ENCODE data around the gene CPNE4.
"Not testable (repeated sequence)": the region's sequence is repeated elsewhere in the genome, so short reads cannot be mapped to it uniquely, and the experiment has no call there.

Gene CPNE4

GRCh38 chr3:131957511-131957910 is 77.3 kb downstream of the CPNE4 start:
- DNase-seq = no peak

GRCh38 chr3:131948806-131949205 is 86.0 kb downstream of the CPNE4 start:
- no peak for DNase-seq

DNA sequence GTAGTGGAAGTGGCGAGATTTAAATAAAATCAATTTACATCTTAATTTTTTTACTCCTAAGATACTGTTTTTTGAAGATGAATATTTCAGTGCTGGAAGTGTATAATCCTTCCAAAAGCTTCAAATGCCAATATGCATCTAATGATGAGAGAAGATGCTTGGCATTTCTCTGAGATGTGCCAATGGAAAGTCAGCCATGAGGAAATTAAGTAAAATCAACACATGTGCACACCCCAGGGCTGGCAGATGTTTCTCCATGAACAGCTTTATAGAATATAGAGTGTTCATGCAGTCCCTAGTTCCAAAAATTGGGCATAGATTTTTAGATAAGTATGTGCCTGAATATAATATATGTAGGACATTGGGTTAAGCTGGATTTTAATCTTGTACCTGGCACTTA is 90.1 kb downstream of the CPNE4 start:
- DNase-seq = no peak

DNA sequence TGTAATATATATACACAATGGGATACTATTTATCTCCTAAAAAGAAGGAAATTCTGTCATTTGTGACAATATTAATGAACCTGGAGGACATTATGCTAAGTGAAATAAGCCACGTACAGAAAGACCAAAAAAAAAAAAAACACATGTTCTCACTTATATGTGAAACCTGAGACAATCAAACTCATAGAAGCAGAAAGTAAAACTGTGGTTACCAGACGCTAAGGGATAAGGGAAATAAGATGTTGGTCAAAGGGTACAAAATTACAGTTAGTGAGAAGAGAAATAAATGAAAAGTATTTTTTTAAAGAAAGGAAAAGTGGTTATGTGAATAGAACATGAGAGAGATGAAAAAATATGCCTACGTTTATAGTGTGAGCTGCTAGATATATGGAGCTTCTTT is 101.1 kb downstream of the CPNE4 start:
- DNase-seq = no peak

DNA sequence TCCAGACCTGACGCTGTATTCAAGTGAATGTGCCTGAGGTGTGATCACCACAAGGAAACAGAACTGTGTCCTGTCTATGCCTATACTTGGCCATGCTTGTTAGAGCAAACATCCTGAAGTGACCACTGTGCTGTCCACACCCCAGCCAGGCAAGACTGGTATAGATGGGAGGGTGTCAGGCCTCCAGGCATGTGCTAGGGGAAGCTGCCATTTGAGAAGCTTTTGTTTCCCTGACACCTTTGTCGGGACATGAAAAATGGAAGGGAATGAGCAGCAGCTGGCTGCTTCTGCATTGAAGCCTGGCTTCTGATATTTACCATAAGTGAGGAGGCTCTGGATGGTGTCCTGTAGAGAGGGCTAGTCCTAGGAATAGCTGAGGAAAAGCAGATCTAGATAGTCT is 106.2 kb downstream of the CPNE4 start:
- no peak for DNase-seq

DNA sequence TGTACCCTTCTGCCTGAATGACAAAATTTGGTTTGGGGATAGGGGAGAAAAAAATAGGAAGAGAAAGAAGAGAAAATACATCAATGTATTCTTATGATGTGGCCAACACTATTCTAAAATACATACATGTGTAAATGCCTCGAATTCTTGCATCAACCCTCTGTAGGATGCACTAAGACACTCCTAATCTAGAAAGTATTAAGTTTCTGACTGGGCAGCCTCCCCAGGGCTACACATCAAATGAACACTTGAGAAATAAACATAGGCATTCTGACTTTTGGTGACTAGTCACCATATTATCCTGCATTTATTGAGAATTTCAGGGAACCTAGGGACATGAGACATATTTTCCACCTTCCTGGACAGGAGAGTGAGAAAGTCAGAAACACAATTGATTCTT is 109.2 kb downstream of the CPNE4 start:
- DNase-seq = no peak

GRCh38 chr3:131922356-131922755 is 112.5 kb downstream of the CPNE4 start:
- DNase-seq = no peak

DNA sequence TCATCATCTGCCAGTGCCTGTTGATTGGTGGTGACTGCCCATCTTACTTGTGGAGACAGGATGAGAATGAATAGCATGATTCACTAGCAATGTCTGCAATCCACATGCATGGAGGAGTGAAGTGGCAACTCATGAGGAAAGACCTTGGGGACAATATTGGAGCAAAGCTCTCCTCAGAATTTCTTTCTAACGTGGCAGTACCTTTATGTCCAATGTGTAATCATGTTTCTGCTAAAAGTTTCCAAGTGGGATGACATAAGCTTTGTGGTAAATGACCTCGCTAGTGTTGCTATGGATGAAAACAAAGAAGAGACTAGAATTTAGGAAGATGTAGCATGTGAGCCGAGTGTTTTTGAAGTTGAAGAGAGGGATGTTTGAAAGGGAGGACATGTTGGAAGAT is 117.8 kb downstream of the CPNE4 start:
- no peak for DNase-seq

DNA sequence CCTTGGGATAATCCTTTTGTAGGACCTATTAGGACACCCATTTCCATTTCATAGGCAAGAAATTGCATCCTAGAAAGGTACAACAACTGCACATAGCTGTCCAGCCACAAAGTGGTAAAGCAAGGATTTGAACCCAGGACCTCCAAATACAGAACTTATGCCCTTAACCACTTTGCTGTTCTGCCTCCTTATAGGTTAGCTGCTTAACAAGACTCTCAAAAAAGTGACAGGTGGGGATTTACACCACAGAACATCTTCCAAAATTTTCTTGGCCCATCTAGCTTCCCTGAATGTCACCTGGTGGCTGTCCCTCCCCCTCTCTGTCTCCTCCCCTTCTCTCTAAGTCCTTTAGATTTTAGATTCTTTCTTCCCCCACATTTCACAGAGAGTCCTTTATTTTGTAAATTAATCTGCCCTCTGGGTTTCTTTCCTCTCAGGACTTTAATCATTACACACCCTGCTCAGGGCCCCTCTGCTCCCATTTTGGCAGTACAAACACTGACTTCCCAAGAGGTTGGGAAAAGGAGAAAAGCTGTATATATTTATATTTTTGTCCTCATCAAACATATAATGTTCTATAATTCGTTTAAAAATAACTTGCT is 120.6 kb downstream of the CPNE4 start:
- no peak for DNase-seq

DNA sequence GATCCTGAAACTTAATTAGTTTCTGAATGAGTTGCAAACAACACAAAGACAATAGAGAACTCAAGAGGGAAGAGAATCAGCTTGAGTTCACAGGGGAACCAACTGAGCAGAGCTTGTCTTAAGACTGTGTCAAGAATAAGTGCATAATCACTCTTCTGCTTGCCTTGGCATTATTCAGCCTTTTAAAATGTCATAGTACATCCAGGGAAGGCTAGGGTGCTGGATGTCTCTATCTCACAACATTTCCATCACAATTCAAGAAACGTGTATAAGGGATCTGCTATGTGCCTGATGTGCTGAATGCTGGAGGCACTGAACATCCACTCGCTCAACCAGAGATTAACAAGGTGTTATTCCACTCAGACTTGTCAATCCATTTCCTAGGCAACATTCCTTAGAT is 122.6 kb downstream of the CPNE4 start:
- DNase-seq = no peak

DNA sequence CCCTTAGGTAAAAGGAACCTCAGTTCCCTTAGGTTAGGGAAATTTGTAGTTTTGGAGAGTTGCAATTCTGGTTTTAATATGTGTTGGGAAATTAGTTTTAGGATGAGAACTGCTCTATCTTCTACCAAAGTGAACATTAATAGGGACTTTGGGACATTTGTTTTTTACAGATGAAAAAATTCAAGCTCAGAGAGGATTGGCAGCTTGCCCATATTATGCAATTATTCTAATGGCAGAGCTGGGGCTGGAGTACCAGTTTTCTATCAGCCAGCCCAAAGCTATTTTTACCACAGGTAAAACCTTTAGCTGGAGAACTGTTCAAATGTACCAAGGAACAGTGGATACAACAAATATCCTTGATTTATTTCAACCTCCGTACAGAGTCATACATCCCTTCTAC is 127.0 kb downstream of the CPNE4 start:
- DNase-seq = peak; percentile 6

DNA sequence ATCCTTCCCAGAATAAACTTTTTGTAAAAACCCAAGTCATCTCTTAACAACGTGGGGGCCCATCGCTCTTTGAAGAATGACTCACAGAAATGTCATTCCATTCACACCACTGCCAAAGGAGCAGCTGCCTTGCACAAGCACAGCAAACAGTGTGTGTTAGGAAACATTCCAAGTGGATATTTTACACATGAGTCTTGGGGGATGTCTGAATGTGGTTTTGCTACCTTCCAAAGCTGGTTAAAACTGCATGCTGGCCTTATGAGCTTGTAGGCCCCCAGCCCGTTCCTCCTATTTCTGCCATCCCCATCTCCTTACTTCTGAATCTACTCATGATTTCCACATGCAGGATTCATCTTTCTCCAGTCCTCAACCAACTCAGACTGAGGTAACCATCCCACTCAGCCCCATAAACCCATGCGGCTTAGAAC is 130.8 kb downstream of the CPNE4 start:
- no peak for DNase-seq

DNA sequence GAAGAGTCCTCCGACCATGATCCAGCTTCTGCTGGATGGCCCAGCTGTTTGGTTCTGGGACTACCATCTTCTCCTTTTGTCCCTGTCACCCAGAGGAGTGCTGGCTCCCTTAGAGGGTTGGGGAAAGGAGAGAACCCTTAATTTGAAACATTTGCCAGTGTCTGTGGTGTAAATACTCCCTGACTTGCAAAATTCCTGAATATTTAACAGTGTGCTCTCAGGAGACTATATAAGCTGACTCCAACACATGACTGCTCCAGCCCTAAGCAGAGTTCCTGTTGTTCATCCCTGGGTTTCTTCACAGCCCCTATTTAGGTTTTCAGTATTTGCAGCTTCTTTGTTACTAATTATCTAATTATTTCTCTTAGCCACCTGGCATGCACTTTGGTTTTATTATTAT is 133.1 kb downstream of the CPNE4 start:
- DNase-seq = no peak

- DNase-seq = no peak
Measured at GRCh38 chr3:131900891-131901290, 133.9 kb downstream of the CPNE4 start.

DNA sequence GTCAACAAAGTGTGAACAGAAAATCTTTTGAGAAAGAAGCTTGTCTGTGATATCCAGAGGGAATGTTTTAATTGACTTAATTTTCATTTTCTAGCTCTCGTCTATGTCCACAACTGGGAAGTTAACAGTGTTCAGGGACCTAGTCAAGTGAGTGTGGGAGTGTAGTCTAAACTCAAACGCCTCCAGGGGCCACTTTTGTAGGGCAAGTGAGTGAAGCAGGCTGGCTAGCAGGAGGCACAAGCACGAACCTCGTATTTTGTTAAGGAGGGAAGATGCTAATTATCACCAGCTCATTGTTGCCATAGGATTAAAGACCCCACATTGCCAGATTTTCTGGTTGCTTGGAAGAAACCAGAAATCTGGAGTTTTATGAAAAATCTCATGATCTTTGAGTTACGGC is 135.8 kb downstream of the CPNE4 start:
- peak; percentile 9 for DNase-seq

DNA sequence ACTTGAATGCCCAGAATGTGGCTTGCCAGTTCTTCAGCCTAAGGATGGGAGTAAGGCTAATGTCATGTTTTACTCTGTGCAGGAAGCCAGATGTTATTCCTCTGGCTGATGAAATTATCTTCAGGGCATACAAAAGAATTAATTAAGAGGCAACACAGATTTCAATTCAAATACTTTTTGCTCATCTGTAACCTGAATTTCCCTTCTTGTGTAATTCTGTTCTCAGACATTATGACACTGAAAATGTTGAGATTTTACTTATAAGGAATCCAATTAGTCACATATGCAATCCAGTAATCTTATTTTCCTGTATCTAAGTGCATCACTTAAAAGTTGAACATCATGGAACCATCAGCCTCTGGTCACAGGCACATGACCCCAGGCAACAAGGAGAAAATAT is 136.5 kb downstream of the CPNE4 start:
- no peak for DNase-seq

- no peak for DNase-seq
Measured at GRCh38 chr3:131896285-131896684, 138.5 kb downstream of the CPNE4 start.

GRCh38 chr3:131895766-131896165 is 139.0 kb downstream of the CPNE4 start:
- no peak for DNase-seq

- DNase-seq = no peak
Measured at GRCh38 chr3:131892331-131892730, 142.5 kb downstream of the CPNE4 start.

GRCh38 chr3:131885871-131886270 is 148.9 kb downstream of the CPNE4 start:
- DNase-seq = not testable (repeated sequence)

DNA sequence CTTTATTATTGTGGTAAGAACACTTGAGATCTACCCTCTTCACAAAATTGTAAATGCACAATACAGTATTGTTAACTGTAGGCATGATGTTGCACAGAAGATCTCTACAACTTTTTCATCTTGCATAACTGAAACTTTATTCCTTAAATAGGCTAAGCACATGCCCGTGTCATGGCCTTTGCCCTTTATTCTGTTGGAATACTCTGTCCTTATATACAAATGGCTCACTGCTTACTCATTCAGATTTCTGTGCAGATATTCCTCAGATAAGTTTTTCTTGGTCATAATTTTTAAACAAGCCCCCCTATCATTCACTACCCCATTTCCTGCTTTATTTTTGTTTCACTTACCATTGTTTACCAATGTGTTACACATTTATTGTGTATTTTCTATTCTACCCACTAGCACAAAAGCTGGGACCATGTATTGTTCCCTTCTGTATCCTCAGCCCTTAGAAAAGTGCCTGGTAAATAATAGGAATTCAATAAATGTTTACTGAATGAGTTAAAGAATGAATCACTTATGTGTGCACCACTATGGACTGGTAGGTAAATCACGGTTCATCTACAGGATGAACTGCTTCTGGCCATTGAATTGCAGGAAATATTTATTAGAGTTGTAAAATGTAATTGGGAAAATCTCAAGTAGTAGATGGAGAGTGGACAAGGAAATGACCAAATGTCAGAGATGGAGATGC is 151.0 kb downstream of the CPNE4 start:
- no peak for DNase-seq

- DNase-seq = no peak
Measured at GRCh38 chr3:131883086-131883485, 151.7 kb downstream of the CPNE4 start.

- no peak for DNase-seq
Measured at GRCh38 chr3:131881777-131882176, 153.0 kb downstream of the CPNE4 start.

DNA sequence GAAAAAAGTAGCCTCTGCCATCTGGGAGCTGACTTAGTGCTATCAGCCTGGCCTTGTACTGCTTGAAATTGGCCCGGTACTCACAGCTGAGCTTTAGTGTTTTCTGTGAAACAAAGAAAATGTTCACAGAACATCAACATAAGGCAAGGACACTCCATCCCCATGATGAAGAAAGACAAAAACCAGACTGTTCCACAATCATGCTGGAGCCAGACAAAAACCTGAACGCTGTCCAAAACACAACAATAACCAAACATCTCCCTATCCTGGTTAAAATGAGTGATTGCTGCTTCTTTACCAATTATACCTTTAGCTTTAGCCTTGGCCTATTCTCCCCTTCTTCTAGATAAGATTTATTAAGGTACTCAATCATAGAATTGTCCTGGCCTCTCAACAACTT is 153.9 kb downstream of the CPNE4 start:
- no peak for DNase-seq

GRCh38 chr3:131868203-131868602 is 166.6 kb downstream of the CPNE4 start:
- DNase-seq = no peak
